BE2C (cell line): ENCODE results near the gene USP36.

Experiments used
- DNase-seq: peaks from one replicate; pipeline ENCODE4 v3.0.0-alpha.2; 2020
- H3K27me3 ChIP-seq: fragments of 250-450 bp; sonication (Bioruptor Pico); 2 replicates; pipeline ENCODE4 v1.5.1; 2020; ENCODE audit warnings: mild to moderate bottlenecking
- H3K36me3 ChIP-seq: fragments of 250-450 bp; sonication (Bioruptor Pico); 2 replicates; pipeline ENCODE4 v1.5.1; 2020; ENCODE audit warnings: mild to moderate bottlenecking
- H3K4me1 ChIP-seq: fragments of 250-450 bp; sonication (Bioruptor Pico); 2 replicates; pipeline ENCODE4 v1.5.1; 2020
- H3K4me3 ChIP-seq: 2 replicates; pipeline ENCODE4 v1.5.1; 2011; ENCODE audit warnings: low read depth, low read length
- H3K9me3 ChIP-seq: fragments of 250-450 bp; sonication (Bioruptor Pico); 2 replicates; pipeline ENCODE4 v1.5.1; 2020
- CTCF ChIP-seq: IDR thresholded peaks from 2 replicates; pipeline ENCODE4 v1.5.1; 2012; ENCODE audit warnings: mild to moderate bottlenecking, low read depth, low read length

Gene USP36

GRCh38 chr17:78785663-78786057 lies 55.0 kb downstream of the USP36 start:
- 0 out of 2 replicates have a peak, but pooled peaks cover 2% of the 10 kb centered on the region for H3K4me1 ChIP-seq
- no peaks in the 10 kb centered on the region for H3K27me3 ChIP-seq
- H3K4me3 ChIP-seq, result no peak overlapping the region
- H3K36me3 ChIP-seq, result peaks cover 3% of the 10 kb centered on the region; the same call in 1 of the 2 replicates
- DNase-seq, result no peak
- TF ChIP-seq CTCF, result no peak
- H3K9me3 ChIP-seq, result no peaks in the 10 kb centered on the region

- Histone ChIP-seq H3K9me3 (no peaks in the 10 kb centered on the region), H3K27me3 (no peaks in the 10 kb centered on the region), H3K4me3 (no peak overlapping the region), H3K36me3 (no peaks in the 10 kb centered on the region; the same call in 1 of the 2 replicates), H3K4me1 (0 out of 2 replicates have a peak, but pooled peaks cover 2% of the 10 kb centered on the region)
- TF ChIP-seq CTCF, result no peak
- no peak for DNase-seq
Observed at GRCh38 chr17:78785011-78785662, 55.5 kb downstream of the USP36 start.

GRCh38 chr17:78784352-78784751 lies 56.3 kb downstream of the USP36 start:
- H3K9me3 ChIP-seq, result no peaks in the 10 kb centered on the region
- no peak overlapping the region for H3K4me3 ChIP-seq
- no peak for TF ChIP-seq CTCF
- DNase-seq, result no peak
- no peaks in the 10 kb centered on the region for H3K27me3 ChIP-seq
- 0 out of 2 replicates have a peak, but pooled peaks cover 2% of the 10 kb centered on the region for H3K4me1 ChIP-seq
- no peaks in the 10 kb centered on the region; the same call in 1 of the 2 replicates for H3K36me3 ChIP-seq

- Histone ChIP-seq H3K4me1 (0 out of 2 replicates have a peak, but pooled peaks cover 2% of the 10 kb centered on the region), H3K36me3 (no peaks in the 10 kb centered on the region; the same call in 1 of the 2 replicates), H3K9me3 (no peaks in the 10 kb centered on the region), H3K27me3 (no peaks in the 10 kb centered on the region), H3K4me3 (no peak overlapping the region)
- no peak for DNase-seq
- TF ChIP-seq CTCF, result no peak
Observed at GRCh38 chr17:78783711-78784324, 56.8 kb downstream of the USP36 start.

GRCh38 chr17:78781893-78782304 lies 58.7 kb downstream of the USP36 start, which contains the start of gene CYTH1:
CYTH1 (minus strand) TSS chr17:78782273; CDS start chr17:78782223, 50 bp downstream.
- DNase-seq, result no peak
- peak within 1 kb of the TSS; percentile 81 for H3K4me3 ChIP-seq
- 0 out of 2 replicates have a peak, but pooled peaks cover 2% of the 10 kb centered on the region for H3K4me1 ChIP-seq
- no peak for TF ChIP-seq CTCF
- H3K27me3 ChIP-seq, result no peaks in the 10 kb centered on the region
- H3K36me3 ChIP-seq, result no peaks in the 10 kb centered on the region; the same call in 1 of the 2 replicates
- H3K9me3 ChIP-seq, result no peaks in the 10 kb centered on the region
